Activated CD4-positive, alpha-beta T cell treated with anti-CD3 and anti-CD28 coated beads for 24 hours (primary cell): Measurements from ENCODE around the gene PIP4P1.
"Not testable (repeated sequence)": the region's sequence is repeated elsewhere in the genome, so short reads cannot be mapped to it uniquely, and the experiment has no call there.

ENCODE experiments used
- DNase-seq, 2 donors: peaks; one replicate each; pipeline ENCODE4 v3.0.0-alpha.2; 2020; ENCODE audit warnings: low read depth in 2 of 2

PIP4P1 gene

GRCh38 chr14:20477211-20477876 lies 16.1 kb upstream of the PIP4P1 start:
- DNase-seq = no peak

GRCh38 chr14:20476776-20477175 lies 15.5 kb upstream of the PIP4P1 start:
- DNase-seq = no peak

GRCh38 chr14:20472536-20473169 lies 11.4 kb upstream of the PIP4P1 start:
- DNase-seq = no peak

- DNase-seq = no peak
These were observed 9.3 kb upstream of the PIP4P1 start for GRCh38 chr14:20470603-20470901.

- peak; percentile 37 to 43 for DNase-seq
These were observed 8.8 kb upstream of the PIP4P1 start for GRCh38 chr14:20469890-20470602.

- DNase-seq = peak; percentile 80 to 83
These were observed 8.1 kb upstream of the PIP4P1 start, which contains the start of gene PNP for GRCh38 chr14:20469242-20469889. Gene PNP (plus strand): TSS chr14:20469406. CDS start chr14:20469525, 119 bp downstream.

GRCh38 chr14:20468764-20469241 lies 7.6 kb upstream of the PIP4P1 start:
- DNase-seq = no peak

GRCh38 chr14:20460458-20461224 lies 593 bp downstream of the PIP4P1 start:
- DNase-seq = peak; percentile 16 to 25

GRCh38 chr14:20458031-20458789 lies 3.0 kb downstream of the PIP4P1 start:
- no peak for DNase-seq

GRCh38 chr14:20456971-20457370 lies 4.3 kb downstream of the PIP4P1 start:
- DNase-seq = no peak

- DNase-seq = no peak
These were observed 5.6 kb downstream of the PIP4P1 start for GRCh38 chr14:20455355-20456300.

GRCh38 chr14:20454516-20455354 lies 6.5 kb downstream of the PIP4P1 start, which contains the start of the genes APEX1 and OSGEP:
Gene APEX1 (plus strand): TSS chr14:20455226. CDS start chr14:20455646, 420 bp downstream.
Gene OSGEP (minus strand): TSS chr14:20454812. CDS start chr14:20454683, 129 bp downstream.
- peak; percentile 94 to 96 for DNase-seq

- DNase-seq = not testable (repeated sequence)
These were observed 8.4 kb downstream of the PIP4P1 start for GRCh38 chr14:20452831-20453230.

- DNase-seq = no peak
These were observed 14.3 kb downstream of the PIP4P1 start for GRCh38 chr14:20446889-20447288.

- not testable (repeated sequence) for DNase-seq
These were observed 17.6 kb downstream of the PIP4P1 start for GRCh38 chr14:20443650-20444049.

- no peak for DNase-seq
These were observed 19.8 kb downstream of the PIP4P1 start for GRCh38 chr14:20441461-20441860.

- DNase-seq = no peak
These were observed 20.4 kb downstream of the PIP4P1 start for GRCh38 chr14:20440882-20441281.

- no peak for DNase-seq
These were observed 20.8 kb downstream of the PIP4P1 start for GRCh38 chr14:20440465-20440864.
